ENCODE measurements around the gene ZDHHC3. TPM values are rescaled to one million over a fixed set of nuclear protein-coding genes. Genes with fewer than 3 reads are reported as not detected.
"Not testable (repeated sequence)": the region's sequence is repeated elsewhere in the genome, so short reads cannot be mapped to it uniquely, and the experiment has no call there.

The ZDHHC3 gene
- total RNA-seq, 1 donor from 2014 or later = 63.4 TPM

DNA sequence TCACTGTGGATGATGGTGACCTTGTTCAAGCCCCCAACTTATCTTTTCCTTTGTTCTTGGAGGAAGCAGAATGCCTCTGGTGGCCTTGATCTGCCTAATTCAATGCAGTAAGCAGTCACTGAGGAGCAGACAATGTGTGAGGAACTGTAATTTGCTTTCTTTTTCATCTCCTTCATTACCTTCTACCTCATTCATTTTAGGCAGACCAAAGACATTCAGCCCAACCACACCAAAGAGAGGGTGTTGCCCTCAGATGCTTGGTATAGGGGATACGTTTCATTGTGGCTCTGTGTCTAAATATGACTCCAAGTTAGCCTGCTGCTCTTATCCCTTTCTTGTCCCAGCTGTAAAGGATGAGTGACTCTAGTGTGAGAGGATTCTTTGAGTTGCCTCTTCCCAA lies 15.4 kb upstream of the ZDHHC3 start:
- H3K36me3 Mint-ChIP-seq (ENCODE audit: low read depth) = peaks cover 13% of the 10 kb centered on the region
- H3K4me1 Mint-ChIP-seq (ENCODE audit: low read depth) = peaks cover 50% of the 10 kb centered on the region
- no peak overlapping the region for H3K4me3 Mint-ChIP-seq (ENCODE audit: unreplicated experiment)
- no peaks in the 10 kb centered on the region for H3K9me3 Mint-ChIP-seq (ENCODE audit: low read depth)
- TF ChIP-seq, protein P1, sequence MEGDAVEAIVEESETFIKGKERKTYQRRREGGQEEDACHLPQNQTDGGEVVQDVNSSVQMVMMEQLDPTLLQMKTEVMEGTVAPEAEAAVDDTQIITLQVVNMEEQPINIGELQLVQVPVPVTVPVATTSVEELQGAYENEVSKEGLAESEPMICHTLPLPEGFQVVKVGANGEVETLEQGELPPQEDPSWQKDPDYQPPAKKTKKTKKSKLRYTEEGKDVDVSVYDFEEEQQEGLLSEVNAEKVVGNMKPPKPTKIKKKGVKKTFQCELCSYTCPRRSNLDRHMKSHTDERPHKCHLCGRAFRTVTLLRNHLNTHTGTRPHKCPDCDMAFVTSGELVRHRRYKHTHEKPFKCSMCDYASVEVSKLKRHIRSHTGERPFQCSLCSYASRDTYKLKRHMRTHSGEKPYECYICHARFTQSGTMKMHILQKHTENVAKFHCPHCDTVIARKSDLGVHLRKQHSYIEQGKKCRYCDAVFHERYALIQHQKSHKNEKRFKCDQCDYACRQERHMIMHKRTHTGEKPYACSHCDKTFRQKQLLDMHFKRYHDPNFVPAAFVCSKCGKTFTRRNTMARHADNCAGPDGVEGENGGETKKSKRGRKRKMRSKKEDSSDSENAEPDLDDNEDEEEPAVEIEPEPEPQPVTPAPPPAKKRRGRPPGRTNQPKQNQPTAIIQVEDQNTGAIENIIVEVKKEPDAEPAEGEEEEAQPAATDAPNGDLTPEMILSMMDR (IDR thresholded peaks at IDR 0.05) = no peak
- no peak overlapping the region for H3K27ac Mint-ChIP-seq (ENCODE audit: unreplicated experiment)
- no peaks in the 10 kb centered on the region for H3K27me3 Mint-ChIP-seq (ENCODE audit: low read depth)
- DNase-seq (ENCODE audit: low spot score) = no peak

GRCh38 chr3:44989636-44990373 lies 13.8 kb upstream of the ZDHHC3 start:
- no peak overlapping the region for H3K27ac Mint-ChIP-seq (ENCODE audit: unreplicated experiment)
- no peak for DNase-seq (ENCODE audit: low spot score)
- H3K4me3 Mint-ChIP-seq (ENCODE audit: unreplicated experiment) = no peak overlapping the region
- TF ChIP-seq, protein P1 (IDR thresholded peaks at IDR 0.05) = no peak
- H3K27me3 Mint-ChIP-seq (ENCODE audit: low read depth) = no peaks in the 10 kb centered on the region
- peaks cover 13% of the 10 kb centered on the region for H3K36me3 Mint-ChIP-seq (ENCODE audit: low read depth)
- H3K4me1 Mint-ChIP-seq (ENCODE audit: low read depth) = peaks cover 36% of the 10 kb centered on the region
- no peaks in the 10 kb centered on the region for H3K9me3 Mint-ChIP-seq (ENCODE audit: low read depth)

DNA sequence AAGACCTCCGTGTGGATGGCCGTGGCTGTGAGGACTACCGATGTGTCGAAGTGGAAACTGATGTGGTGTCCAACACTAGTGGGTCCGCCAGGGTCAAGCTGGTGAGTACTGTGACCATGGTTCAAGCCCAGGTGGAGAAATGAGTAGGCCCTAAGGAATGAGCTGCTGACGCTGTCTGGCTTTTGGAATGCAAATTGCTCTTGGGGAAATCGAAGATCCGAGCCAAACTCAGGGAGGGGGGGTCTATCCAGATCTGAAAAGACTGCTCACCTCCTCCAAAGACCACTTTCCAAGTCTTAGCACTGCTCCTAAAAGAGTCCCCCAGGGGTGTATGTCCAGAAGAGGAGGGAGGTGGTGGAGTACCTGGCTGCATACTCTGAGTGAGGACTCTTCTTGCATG lies 13.2 kb upstream of the ZDHHC3 start:
- TF ChIP-seq, protein P1 (IDR thresholded peaks at IDR 0.05) = no peak
- Mint-ChIP-seq H3K4me1 (ENCODE audit: low read depth) (peaks cover 30% of the 10 kb centered on the region), H3K36me3 (ENCODE audit: low read depth) (peaks cover 13% of the 10 kb centered on the region), H3K27me3 (ENCODE audit: low read depth) (no peaks in the 10 kb centered on the region), H3K4me3 (ENCODE audit: unreplicated experiment) (no peak overlapping the region), H3K27ac (ENCODE audit: unreplicated experiment) (no peak overlapping the region), H3K9me3 (ENCODE audit: low read depth) (no peaks in the 10 kb centered on the region)
- no peak for DNase-seq (ENCODE audit: low spot score)

GRCh38 chr3:44988073-44988472 lies 12.1 kb upstream of the ZDHHC3 start:
- Mint-ChIP-seq H3K4me1 (ENCODE audit: low read depth) (peaks cover 29% of the 10 kb centered on the region), H3K27ac (ENCODE audit: unreplicated experiment) (no peak overlapping the region)

DNA sequence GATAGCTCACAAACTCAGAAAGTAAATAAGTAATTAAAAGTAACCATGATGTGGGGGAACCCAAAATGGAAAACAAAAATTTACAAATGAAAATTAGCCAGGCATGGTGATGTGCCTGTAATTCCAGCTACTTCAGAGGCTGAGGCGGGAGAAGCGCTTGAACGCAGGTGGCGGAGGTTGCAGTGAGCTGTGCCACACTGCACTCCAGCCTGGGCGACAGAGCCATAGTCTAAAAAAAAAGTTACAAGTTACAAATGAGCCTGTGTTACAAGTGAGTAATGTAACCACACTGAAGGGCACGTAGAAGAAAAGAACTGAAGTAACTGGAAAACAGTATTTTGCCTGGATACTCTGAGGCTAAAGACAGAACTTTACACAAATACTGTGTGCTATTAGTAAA lies 11.4 kb upstream of the ZDHHC3 start:
- Mint-ChIP-seq H3K4me3 (ENCODE audit: unreplicated experiment) (no peak overlapping the region), H3K36me3 (ENCODE audit: low read depth) (peaks cover 9% of the 10 kb centered on the region), H3K27ac (ENCODE audit: unreplicated experiment) (no peak overlapping the region), H3K4me1 (ENCODE audit: low read depth) (peaks cover 25% of the 10 kb centered on the region), H3K27me3 (ENCODE audit: low read depth) (no peaks in the 10 kb centered on the region), H3K9me3 (ENCODE audit: low read depth) (no peaks in the 10 kb centered on the region)
- TF ChIP-seq, protein P1 (IDR thresholded peaks at IDR 0.05) = no peak
- no peak for DNase-seq (ENCODE audit: low spot score)

More at GRCh38 chr3:44988073-44988472, 12.1 kb upstream of the ZDHHC3 start:
- no peak for DNase-seq (ENCODE audit: low spot score)
- Mint-ChIP-seq H3K4me3 (ENCODE audit: unreplicated experiment) (no peak overlapping the region), H3K36me3 (ENCODE audit: low read depth) (peaks cover 13% of the 10 kb centered on the region), H3K27me3 (ENCODE audit: low read depth) (no peaks in the 10 kb centered on the region), H3K9me3 (ENCODE audit: low read depth) (no peaks in the 10 kb centered on the region)
- TF ChIP-seq, protein P1 (IDR thresholded peaks at IDR 0.05) = peak; percentile 72

- H3K27me3 Mint-ChIP-seq (ENCODE audit: low read depth); H3K27ac Mint-ChIP-seq (ENCODE audit: unreplicated experiment); H3K9me3 Mint-ChIP-seq (ENCODE audit: low read depth); H3K36me3 Mint-ChIP-seq (ENCODE audit: low read depth); H3K4me3 Mint-ChIP-seq (ENCODE audit: unreplicated experiment); DNase-seq (ENCODE audit: low spot score): not testable (repeated sequence)
- H3K4me1 Mint-ChIP-seq (ENCODE audit: low read depth) = peaks cover 25% of the 10 kb centered on the region
These were observed 10.4 kb upstream of the ZDHHC3 start for GRCh38 chr3:44986330-44986729.

Measured in chondrocyte (in vitro differentiated cells).